ENCODE results near the gene ELOVL6.

ELOVL6 gene

DNA sequence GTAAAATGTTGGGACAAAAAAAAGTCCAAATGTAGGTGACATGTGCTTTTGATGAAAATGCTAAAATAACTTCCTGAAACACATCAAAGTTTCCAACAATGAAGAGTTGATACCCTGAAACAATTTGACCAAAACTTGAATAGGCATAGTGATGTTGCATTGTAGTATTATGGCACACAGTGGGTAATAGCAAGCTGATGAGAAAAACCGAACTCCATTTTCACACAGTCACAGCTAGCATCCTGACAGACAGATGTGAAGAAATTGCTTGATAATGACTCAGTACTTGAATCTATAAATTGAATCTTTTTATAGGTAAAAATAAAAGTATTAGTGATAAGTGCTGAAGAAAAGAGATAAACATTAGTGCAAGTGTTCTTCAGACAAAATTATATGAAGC lies 122.5 kb downstream of the ELOVL6 start:
- no peak for DNase-seq (ENCODE audit: extremely low spot score)
- TF ChIP-seq, protein P1, sequence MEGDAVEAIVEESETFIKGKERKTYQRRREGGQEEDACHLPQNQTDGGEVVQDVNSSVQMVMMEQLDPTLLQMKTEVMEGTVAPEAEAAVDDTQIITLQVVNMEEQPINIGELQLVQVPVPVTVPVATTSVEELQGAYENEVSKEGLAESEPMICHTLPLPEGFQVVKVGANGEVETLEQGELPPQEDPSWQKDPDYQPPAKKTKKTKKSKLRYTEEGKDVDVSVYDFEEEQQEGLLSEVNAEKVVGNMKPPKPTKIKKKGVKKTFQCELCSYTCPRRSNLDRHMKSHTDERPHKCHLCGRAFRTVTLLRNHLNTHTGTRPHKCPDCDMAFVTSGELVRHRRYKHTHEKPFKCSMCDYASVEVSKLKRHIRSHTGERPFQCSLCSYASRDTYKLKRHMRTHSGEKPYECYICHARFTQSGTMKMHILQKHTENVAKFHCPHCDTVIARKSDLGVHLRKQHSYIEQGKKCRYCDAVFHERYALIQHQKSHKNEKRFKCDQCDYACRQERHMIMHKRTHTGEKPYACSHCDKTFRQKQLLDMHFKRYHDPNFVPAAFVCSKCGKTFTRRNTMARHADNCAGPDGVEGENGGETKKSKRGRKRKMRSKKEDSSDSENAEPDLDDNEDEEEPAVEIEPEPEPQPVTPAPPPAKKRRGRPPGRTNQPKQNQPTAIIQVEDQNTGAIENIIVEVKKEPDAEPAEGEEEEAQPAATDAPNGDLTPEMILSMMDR (IDR thresholded peaks at IDR 0.05; ENCODE audit: control extremely low read depth, extremely low read depth, low read depth, missing control alignments): no peak
- ChIA-PET CTCF (interaction anchor here (1.0 kb wide), 1 partner anchor 26 kb away, joined by 4 read pairs; no protein-coding TSS in a partner anchor), POLR2A (no interaction called here)

DNA sequence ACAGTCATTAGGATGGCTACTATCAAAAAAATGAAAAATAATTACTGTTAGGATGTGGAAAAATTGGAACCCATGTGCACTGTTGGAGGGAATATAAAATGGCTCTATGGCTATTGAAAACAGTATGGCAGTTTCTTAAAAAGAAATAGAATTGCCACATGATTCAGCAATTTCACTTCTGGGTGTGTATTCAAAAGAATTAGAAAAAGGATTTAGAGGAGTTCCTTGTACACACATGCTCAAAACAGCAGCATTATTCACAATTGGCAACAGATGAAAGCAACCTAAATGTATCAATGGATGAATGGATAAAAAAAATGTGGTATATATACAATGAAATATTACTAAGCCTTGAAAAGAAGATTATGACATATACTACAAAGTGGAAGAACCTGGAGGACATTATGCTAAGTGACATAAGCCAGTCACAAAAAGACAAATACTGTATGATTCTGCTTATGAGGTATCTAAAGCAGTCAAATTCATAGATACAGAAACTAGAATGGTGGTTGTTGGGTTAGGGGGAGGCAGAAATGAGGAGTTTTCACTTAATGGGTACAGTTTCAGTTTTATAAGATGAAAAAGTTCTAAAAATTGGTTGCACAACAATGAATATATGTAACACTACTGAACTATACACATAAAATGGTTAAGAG lies 123.2 kb downstream of the ELOVL6 start:
- ChIA-PET CTCF (no interaction called here), POLR2A (no interaction called here)
- TF ChIP-seq, protein P1 (IDR thresholded peaks at IDR 0.05; ENCODE audit: control extremely low read depth, extremely low read depth, low read depth, missing control alignments): no peak
- DNase-seq (ENCODE audit: extremely low spot score): no peak

DNA sequence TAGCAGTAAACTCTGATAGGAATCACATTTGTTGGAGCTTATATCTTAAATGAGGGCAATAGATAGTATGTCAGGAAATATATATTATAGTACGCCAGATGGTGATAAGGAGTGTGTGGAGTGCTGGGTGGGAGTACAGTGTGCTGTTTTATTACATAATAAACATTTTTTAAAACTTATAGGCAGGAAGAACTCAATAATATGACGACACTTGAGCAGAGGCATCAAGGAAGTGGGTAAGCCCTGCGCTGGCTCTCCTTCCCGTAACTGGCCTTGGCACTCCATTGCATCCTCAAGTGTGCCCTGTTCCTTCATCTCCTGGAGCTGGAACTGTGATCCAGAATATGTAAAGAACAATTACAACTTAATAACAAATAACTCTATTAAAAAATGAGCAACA lies 123.8 kb downstream of the ELOVL6 start:
- TF ChIP-seq, protein P1 (IDR thresholded peaks at IDR 0.05; ENCODE audit: control extremely low read depth, extremely low read depth, low read depth, missing control alignments): no peak
- ChIA-PET POLR2A (no interaction called here), CTCF (no interaction called here)
- no peak for DNase-seq (ENCODE audit: extremely low spot score)

DNA sequence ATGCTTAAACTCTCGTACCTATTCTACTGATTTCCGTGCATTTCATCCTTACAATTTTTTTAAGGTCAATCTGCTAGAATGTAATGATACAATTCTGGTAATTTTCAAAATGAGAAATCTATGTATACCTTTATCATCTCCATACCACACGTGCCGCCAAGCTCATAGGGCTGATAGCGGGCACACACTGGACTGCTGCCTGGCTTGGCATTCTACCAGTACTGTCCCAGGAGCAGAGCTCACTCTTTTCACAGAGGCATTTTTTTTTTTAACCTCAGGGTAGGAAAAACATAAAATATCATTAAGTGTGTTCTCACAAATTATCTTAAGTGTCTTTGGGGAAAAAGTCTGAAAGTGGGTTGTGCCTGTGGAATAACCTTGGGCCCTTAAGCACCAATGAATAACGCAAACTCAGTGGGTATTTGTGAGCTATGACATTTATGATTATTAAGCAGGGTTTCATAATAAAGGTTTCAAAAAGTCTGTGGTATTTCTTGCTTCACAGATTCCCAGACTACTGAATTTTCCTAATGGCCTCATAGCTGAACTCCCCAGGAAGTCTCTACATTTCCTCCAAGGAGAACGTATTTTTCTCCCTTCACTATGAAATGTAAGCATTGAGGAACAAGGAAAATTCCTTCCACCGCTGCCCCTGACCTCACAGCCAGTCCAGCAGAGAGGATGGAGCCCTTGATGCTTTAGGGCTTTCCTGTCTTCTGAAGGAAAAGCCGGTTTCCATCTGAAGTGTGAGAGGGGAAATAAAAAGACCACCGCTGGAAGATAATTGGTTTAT lies 125.2 kb downstream of the ELOVL6 start:
- ChIA-PET CTCF (interaction anchor here (2.1 kb wide), 1 partner anchor 24 kb away, joined by 7 read pairs; no protein-coding TSS in a partner anchor), POLR2A (no interaction called here)
- TF ChIP-seq, protein P1 (IDR thresholded peaks at IDR 0.05; ENCODE audit: control extremely low read depth, extremely low read depth, low read depth, missing control alignments): no peak
- DNase-seq (ENCODE audit: extremely low spot score): no peak

DNA sequence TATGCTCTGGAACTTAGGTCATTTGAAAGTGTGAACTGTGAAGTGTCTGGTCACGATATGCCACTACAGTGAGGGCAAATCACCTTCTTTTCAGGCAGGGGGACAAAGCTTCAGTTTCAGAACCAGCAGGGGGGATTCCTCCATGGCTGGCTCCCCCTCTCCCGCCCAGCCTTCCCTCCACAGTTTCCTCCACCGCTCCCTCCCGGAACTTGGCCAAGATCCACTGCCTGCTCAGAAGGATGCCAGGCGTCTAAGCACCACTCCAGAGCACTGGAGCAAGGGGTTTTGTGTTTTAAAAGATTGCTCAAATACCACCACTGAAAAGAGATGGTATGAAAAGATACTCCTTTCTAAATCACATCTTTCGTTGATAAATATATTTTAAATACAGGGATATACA lies 126.9 kb downstream of the ELOVL6 start:
- no peak for DNase-seq (ENCODE audit: extremely low spot score)
- TF ChIP-seq, protein P1 (IDR thresholded peaks at IDR 0.05; ENCODE audit: control extremely low read depth, extremely low read depth, low read depth, missing control alignments): no peak
- ChIA-PET CTCF (interaction anchor here (1.3 to 2.1 kb wide), 2 partner anchors 12 to 22 kb away, joined by 5 to 7 read pairs; no protein-coding TSS in a partner anchor), POLR2A (no interaction called here)

DNA sequence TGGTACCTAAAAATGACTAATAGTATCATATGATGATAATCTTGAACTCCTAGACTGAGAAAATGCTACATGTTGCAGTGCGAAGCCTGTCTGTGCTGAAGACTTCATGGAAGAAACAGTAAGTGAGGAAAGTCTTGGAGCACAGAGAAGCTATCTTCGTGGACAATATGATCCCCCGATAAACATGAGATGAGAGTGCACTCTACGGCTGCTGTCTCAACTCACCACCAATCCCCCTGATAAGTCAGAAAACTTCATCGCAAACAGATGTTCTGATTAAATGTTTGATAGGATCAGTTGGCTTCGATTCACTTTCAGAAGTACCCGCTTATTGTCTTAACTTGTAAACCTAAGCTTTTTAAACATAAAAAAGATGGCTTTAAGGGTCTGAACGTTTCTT lies 130.2 kb downstream of the ELOVL6 start:
- ChIA-PET CTCF (interaction anchor here (0.7 to 1.7 kb wide), 5 partner anchors 18 to 70 kb away, joined by 3 to 5 read pairs (median 3); no protein-coding TSS in a partner anchor), POLR2A (no interaction called here)
- TF ChIP-seq, protein P1 (IDR thresholded peaks at IDR 0.05; ENCODE audit: control extremely low read depth, extremely low read depth, low read depth, missing control alignments): no peak
- no peak for DNase-seq (ENCODE audit: extremely low spot score)
